ENCODE measurements around the gene COLQ.

- no peak for TF ChIP-seq CTCF (IDR thresholded peaks at IDR 0.05)
- no peak for TF ChIP-seq POLR2A (IDR thresholded peaks at IDR 0.05)
These were observed 119.6 kb downstream of the COLQ start for GRCh38 chr3:15401936-15402335.

Data from lower leg skin (tissue), 3 donors.